GM12892 (cell line): ENCODE results near the gene ASB10.

ENCODE experiments used
- POLR2A ChIP-seq: IDR thresholded peaks from 2 replicates; pipeline ENCODE4 v1.6.1; 2011; ENCODE audit warnings: low read depth, low read length, control low read depth
- POLR2AphosphoS5 ChIP-seq: IDR thresholded peaks from 2 replicates; pipeline ENCODE4 v1.6.1; 2011; ENCODE audit warnings: low read depth, low read length, control low read depth

DNA sequence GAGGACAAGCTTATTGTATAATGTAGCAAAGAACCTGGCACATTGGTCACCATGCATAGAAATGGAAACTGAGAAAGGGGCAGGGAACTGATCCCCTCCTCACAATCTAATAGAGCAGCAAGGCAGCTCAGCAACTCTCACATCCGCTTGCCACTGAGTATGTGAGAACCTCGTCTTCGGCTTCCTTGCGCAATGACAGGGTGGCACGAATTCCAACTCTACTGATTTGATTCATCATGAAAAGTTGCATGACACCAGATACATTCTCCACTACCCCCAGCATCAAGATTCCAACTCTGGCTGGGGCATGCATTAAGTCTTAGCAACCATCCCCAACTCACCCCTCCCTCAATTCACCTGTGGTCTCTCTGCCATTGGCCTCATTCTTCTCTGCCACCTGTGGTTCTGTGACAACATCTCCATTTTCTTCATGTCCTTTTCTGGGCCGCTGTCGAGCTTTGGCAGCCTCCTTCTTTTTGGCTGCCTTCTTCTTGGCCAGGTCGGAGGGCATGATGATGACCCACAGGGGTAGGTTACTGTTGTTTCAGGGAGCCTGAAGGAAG lies 39.0 kb upstream of the ASB10 start:
- TF ChIP-seq POLR2A: no peak
- TF ChIP-seq POLR2AphosphoS5: no peak; the same call in 1 of the 2 replicates
